Panc1 (cell line): Measurements from ENCODE around the gene CRYGS.

ENCODE experiments used
- CTCF ChIP-seq: fragments of 450-650 bp; IDR thresholded peaks from 2 replicates; pipeline ENCODE4 v1.5.1; 2017; ENCODE audit warnings: mild to moderate bottlenecking
- POLR2AphosphoS5 ChIP-seq: IDR thresholded peaks from 2 replicates; pipeline ENCODE4 v1.6.1; 2012; ENCODE audit warnings: mild to moderate bottlenecking, low read depth, low read length, moderate library complexity
- REST ChIP-seq, 2 experiments: IDR thresholded peaks; 2 replicates each; pipeline ENCODE4 v1.6.1; 2011 to 2012; ENCODE audit warnings: low read depth in 2 of 2, control low read depth in 1 of 2, low read length in 1 of 2, mild to moderate bottlenecking in 1 of 2, moderate library complexity in 1 of 2; ENCODE audit not compliant: insufficient read depth in 1 of 2
- TCF7L2 ChIP-seq: IDR thresholded peaks from 2 replicates; pipeline ENCODE4 v1.6.1; 2011; ENCODE audit warnings: mild to moderate bottlenecking, low read depth, low read length, inconsistent platforms

- TF ChIP-seq CTCF (no peak), REST (IDR thresholded peaks at IDR 0.05; ENCODE audit: insufficient read depth in 1 of 2, low read depth in 2 of 2, low read length in 1 of 2) (no peak), TCF7L2 (no peak), POLR2AphosphoS5 (no peak)
These were observed 27.5 kb downstream of the CRYGS start for GRCh38 chr3:186516646-186517045.
